Measurements from ENCODE around the gene AGL.

DNA sequence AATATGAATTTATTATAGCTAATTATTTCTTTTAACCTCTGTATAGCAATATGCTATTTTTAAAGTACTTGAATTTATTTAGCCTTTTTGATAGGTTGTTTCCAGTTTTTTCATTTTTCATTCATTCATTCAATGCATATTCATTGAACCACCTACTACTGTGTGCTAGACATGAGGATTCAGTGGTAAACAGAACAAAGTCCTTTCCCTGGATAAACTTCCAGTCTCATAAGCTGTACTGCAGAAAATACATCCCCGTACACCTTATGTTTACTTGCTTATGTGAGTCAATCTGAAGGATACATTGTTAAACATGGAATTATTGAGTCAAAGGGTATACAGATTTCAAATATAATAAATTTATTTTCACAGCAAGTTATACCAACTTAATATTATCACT, 21.9 kb downstream of the AGL start:
- no peak for TF ChIP-seq CTCF (IDR thresholded peaks at IDR 0.05)
- TF ChIP-seq POLR2A (IDR thresholded peaks at IDR 0.05): no peak

Measured in Peyer's patch (tissue), 4 donors.